ENCODE measurements around the gene GUCA2A. TPM values are rescaled to one million over a fixed set of nuclear protein-coding genes. Genes with fewer than 3 reads are reported as not detected.
A peak's percentile ranks its signal among the peaks of the same experiment; 100 is the strongest.

GUCA2A gene
- total RNA-seq, 2 donors from 2014 or later = not detected

GRCh38 chr1:42173155-42173933 lies 8.8 kb upstream of the GUCA2A start:
- H3K27ac Mint-ChIP-seq = no peak overlapping the region
- H3K9me3 Mint-ChIP-seq = no peaks in the 10 kb centered on the region
- DNase-seq = peak; percentile 55 to 72
- no peak overlapping the region for H3K4me3 Mint-ChIP-seq
- peak; percentile 43 to 60 for ATAC-seq (replicated peaks in 1 of 2)
- H3K36me3 Mint-ChIP-seq (ENCODE audit: insufficient read depth in 2 of 2) = peaks cover 0 to 1% of the 10 kb centered on the region in 2 donors
- no peaks in the 10 kb centered on the region for H3K4me1 Mint-ChIP-seq (ENCODE audit: low read depth)
- no peaks in the 10 kb centered on the region for H3K27me3 Mint-ChIP-seq (ENCODE audit: low read depth)

DNA sequence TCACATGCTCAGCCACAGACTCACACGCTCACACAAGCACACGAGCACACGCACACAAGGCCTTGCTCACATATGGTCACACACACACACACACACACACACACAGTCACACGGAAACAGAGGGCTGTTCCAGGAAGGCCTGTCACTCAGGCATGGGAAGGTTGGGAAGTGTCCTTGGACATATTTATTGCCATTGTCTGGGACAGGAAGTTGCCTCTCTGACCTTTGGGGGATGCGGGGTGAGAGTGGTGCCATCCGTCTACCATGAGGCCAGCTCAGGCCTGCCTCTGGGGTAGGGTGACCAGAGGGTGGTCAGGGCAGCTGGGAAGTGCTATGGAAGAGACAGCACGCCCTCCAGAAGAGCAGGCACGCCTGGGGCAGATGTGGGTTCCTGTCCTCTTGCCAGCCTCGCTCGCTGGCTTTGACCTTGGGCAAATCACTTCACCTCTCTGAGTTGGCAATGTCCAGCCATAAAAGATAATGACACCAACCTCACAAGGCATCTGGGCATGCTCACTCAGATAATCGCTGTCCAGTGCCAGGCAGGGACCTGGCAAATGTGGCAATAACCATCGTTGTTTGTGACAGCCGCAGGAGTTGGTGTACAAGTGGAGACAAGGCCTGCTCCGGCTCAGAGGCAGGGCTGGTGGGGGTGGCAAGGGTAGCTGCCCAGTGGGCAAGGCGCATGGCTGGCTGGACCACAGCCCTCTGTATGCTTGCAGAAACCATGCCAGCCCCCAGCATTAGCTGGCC lies 8.0 kb upstream of the GUCA2A start:
- DNase-seq (no peak), ATAC-seq (replicated peaks in 1 of 2) (peak in 1 of 2 donors; percentile 5)
- Mint-ChIP-seq H3K27me3 (ENCODE audit: low read depth) (no peaks in the 10 kb centered on the region), H3K4me3 (no peak overlapping the region), H3K9me3 (no peaks in the 10 kb centered on the region), H3K36me3 (ENCODE audit: insufficient read depth in 2 of 2) (peaks cover 0 to 1% of the 10 kb centered on the region in 2 donors), H3K27ac (no peak overlapping the region), H3K4me1 (ENCODE audit: low read depth) (no peaks in the 10 kb centered on the region)

GRCh38 chr1:42171679-42172266 lies 7.2 kb upstream of the GUCA2A start:
- Mint-ChIP-seq H3K4me1 (ENCODE audit: low read depth) (no peaks in the 10 kb centered on the region), H3K36me3 (ENCODE audit: insufficient read depth in 2 of 2) (peaks cover 0 to under 1% of the 10 kb centered on the region in 2 donors), H3K27me3 (ENCODE audit: low read depth) (no peaks in the 10 kb centered on the region), H3K27ac (no peak overlapping the region), H3K4me3 (no peak overlapping the region), H3K9me3 (no peaks in the 10 kb centered on the region)
- ATAC-seq (replicated peaks in 1 of 2) (no peak), DNase-seq (no peak)

DNA sequence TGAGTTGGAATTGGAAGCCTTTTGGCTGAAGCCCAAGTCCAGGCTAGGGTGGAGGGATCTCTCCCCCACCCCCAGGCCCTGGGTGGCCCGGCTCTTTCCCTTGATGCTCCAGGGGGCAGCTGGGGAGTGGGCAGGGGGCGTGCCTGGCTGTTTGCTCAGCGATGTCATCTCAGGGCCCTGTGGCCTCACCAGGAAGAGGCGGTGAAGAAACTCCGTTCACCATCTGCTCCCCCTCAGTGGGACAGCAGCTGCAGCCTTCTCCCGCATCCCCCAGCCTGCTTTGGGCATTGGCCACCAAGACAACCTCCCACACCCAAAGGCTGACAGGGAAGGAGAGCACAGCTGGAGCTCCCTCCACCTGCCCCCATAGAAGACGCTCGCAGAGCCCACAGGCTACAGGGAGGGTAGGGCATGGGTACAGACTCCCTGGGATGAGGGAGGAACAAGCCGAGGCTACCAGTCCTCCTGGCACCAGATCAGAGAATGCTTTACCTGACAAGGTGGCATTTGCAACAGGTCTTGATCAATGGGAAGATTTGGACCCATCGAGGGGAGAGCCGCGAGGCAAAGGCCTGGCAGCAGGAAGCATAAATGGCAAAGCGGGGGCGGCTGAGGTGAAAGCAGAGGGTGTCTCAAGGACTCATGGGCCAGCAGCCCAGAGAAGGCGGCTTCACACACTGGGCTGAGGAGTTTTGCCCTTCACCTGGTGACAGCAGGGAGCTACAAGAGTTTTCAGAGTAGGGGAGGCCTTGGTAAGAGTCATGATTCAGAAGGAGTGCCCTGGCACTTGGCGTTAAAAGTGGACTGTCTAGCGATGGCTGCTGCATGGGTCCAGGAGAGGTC lies 6.5 kb upstream of the GUCA2A start:
- ATAC-seq (replicated peaks in 1 of 2) = no peak
- Mint-ChIP-seq H3K9me3 (no peaks in the 10 kb centered on the region), H3K27ac (no peak overlapping the region), H3K36me3 (ENCODE audit: insufficient read depth in 2 of 2) (no peaks in the 10 kb centered on the region), H3K4me3 (no peak overlapping the region), H3K4me1 (ENCODE audit: low read depth) (no peaks in the 10 kb centered on the region), H3K27me3 (ENCODE audit: low read depth) (no peaks in the 10 kb centered on the region)
- no peak for DNase-seq

- Mint-ChIP-seq H3K4me3 (no peak overlapping the region), H3K27ac (no peak overlapping the region), H3K27me3 (ENCODE audit: low read depth) (no peaks in the 10 kb centered on the region), H3K4me1 (ENCODE audit: low read depth) (no peaks in the 10 kb centered on the region), H3K36me3 (ENCODE audit: insufficient read depth in 2 of 2) (no peaks in the 10 kb centered on the region), H3K9me3 (no peaks in the 10 kb centered on the region)
- no peak for DNase-seq
- ATAC-seq (replicated peaks in 1 of 2) = no peak
Observed at GRCh38 chr1:42168763-42169162, 4.2 kb upstream of the GUCA2A start.

DNA sequence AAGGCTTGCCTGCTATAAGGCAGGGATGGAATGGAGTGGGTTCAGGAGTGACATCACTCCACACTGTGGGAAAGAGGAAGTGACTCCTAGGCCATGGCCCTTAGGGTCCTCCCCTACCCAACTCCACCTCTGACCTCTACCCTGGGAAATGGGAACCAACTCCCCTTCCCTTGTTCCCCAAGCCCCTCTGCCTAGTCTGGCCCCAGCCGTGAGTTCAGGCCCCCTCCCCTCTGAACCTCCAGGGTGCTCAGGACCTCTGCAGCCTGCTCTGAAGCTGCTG lies 3.8 kb upstream of the GUCA2A start:
- Mint-ChIP-seq H3K4me1 (ENCODE audit: low read depth) (no peaks in the 10 kb centered on the region), H3K9me3 (no peaks in the 10 kb centered on the region), H3K27me3 (ENCODE audit: low read depth) (no peaks in the 10 kb centered on the region), H3K4me3 (no peak overlapping the region), H3K27ac (no peak overlapping the region), H3K36me3 (ENCODE audit: insufficient read depth in 2 of 2) (no peaks in the 10 kb centered on the region)
- ATAC-seq (replicated peaks in 1 of 2) (no peak), DNase-seq (no peak)

DNA sequence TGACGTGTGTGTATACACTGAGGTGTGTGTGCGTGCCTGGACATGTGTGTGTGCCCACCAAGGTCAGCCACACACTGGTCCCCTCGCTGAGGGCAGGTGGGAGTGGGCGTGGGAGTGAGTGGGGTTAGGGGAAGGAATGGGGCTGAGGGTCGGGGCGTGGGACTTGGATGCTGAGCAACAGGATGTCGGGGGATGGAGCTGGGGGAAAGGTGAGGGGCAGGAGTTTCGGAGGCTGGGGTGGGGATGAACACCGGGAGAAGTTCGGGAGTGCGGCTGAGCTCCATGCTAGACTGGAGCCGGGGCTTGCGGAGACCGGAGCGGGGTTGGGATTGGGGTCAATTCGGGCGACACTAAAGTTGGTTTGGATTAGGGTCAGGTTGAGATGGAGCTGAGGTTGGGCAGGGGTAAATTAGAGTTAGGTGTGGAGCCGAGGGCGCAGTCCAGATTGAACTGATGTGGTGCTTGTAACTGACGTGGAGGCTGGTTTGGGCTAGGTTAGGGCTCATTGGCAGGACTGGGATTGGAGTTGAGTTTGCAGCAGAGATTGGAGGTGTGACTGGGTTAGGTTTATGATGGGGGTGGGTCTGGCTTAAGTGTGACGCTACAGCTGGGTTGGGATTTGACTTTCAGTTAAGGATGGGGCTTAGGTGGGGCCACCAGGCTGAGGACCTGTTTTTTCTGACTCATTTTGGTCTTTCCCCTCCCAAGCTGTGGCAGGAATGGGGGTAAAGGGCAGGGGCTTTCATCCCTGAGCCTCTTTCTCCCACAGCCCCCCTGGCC lies 3.3 kb upstream of the GUCA2A start:
- Mint-ChIP-seq H3K27me3 (ENCODE audit: low read depth) (no peaks in the 10 kb centered on the region), H3K4me1 (ENCODE audit: low read depth) (no peaks in the 10 kb centered on the region), H3K4me3 (no peak overlapping the region), H3K27ac (no peak overlapping the region), H3K9me3 (no peaks in the 10 kb centered on the region), H3K36me3 (ENCODE audit: insufficient read depth in 2 of 2) (no peaks in the 10 kb centered on the region)
- DNase-seq (no peak), ATAC-seq (replicated peaks in 1 of 2) (no peak)

DNA sequence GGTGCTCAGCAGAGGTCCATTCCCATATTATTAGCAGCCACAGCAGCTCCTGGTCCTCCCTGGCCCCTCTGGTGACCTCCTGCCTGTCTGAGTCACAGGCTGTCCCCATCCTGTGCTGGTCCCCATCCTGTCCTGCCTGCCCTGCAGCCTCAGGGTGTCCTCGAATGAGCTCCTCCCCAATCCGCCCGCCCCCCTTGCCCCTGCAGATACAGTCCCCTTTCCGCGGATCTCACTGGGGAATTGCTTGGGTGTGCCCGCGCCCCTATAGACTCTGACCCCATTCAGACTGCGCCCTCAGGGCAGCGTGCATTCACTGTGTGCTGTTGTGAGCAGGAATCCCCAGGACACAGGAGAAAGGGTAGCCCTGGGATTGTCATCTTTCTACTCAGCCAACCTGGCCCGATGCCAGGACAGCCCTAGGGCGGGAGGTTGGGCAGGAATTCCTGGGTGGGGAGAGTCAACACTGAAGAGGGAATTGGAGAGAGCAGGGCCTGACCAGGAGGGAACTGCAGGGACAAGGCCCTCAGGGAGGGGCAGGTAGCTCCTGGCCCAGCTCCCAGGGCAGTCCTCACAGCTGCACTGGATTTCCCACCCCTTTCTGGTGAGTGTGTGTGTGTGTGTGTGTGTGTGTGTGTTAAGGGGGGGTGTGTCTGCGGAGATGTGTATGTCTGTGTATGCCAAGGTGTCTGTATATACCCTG lies 1.1 kb upstream of the GUCA2A start:
- Mint-ChIP-seq H3K9me3 (peaks cover 3 to 5% of the 10 kb centered on the region in 2 donors), H3K27ac (no peak overlapping the region), H3K27me3 (ENCODE audit: low read depth) (peaks cover 8% of the 10 kb centered on the region), H3K4me1 (ENCODE audit: low read depth) (no peaks in the 10 kb centered on the region), H3K4me3 (no peak overlapping the region), H3K36me3 (ENCODE audit: insufficient read depth in 2 of 2) (peaks cover 6 to 9% of the 10 kb centered on the region in 2 donors)
- DNase-seq (no peak), ATAC-seq (replicated peaks in 1 of 2) (no peak)

- Mint-ChIP-seq H3K27ac (no peak overlapping the region), H3K27me3 (ENCODE audit: low read depth) (peaks cover 14% of the 10 kb centered on the region), H3K36me3 (ENCODE audit: insufficient read depth in 2 of 2) (peaks cover 8 to 10% of the 10 kb centered on the region in 2 donors), H3K9me3 (peaks cover 7% of the 10 kb centered on the region in 2 donors), H3K4me1 (ENCODE audit: low read depth) (no peaks in the 10 kb centered on the region), H3K4me3 (no peak overlapping the region)
- DNase-seq (no peak), ATAC-seq (replicated peaks in 1 of 2) (no peak)
Observed at GRCh38 chr1:42163536-42164503, 725 bp downstream of the GUCA2A start.

DNA sequence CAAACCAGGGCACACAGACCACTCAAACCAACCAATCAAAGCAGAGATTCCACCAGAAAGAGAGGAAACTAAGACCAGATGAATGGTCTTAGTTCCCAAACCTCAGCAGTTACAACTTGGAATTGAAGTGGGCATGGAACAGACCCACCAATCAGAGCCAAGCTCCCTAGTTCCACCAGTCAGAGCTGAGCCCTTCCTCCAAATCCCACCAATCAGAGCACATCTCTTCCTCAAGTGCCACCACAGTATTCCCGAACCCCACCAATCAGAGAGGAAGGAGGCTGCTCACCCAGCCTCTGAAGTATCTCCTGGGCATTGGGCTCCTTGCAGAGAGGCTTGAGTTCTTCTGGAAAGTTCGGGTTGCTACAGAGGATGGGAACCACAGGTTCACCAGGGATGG lies 1.4 kb downstream of the GUCA2A start:
- ATAC-seq (replicated peaks in 1 of 2) (no peak), DNase-seq (no peak)
- Mint-ChIP-seq H3K9me3 (peaks cover 7% of the 10 kb centered on the region in 2 donors), H3K36me3 (ENCODE audit: insufficient read depth in 2 of 2) (peaks cover 8 to 10% of the 10 kb centered on the region in 2 donors), H3K4me1 (ENCODE audit: low read depth) (peaks cover under 1% of the 10 kb centered on the region), H3K27me3 (ENCODE audit: low read depth) (peaks cover 14% of the 10 kb centered on the region), H3K27ac (no peak overlapping the region), H3K4me3 (no peak overlapping the region)

DNA sequence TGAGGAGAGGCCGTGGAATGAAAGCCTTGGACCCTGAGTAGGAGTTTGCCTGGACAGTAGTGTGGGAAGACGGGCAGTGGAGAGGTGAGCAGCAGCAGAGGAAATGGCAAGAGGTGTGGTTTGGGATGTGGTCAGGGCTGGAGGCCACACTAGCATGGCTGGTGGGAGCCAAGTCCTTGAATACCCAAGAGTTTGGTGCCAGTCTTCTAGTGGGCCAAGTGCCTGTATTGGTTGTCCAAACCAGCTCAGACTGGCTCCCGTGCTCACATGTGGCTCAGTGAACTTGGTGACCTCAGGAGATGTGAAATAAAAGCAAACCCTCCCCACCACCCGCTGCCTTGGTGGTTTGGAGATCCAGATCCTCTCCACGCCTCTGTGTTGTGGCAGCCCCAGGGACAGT lies 2.4 kb downstream of the GUCA2A start:
- no peak overlapping the region for H3K4me3 Mint-ChIP-seq
- H3K27ac Mint-ChIP-seq = no peak overlapping the region
- H3K4me1 Mint-ChIP-seq (ENCODE audit: low read depth) = peaks cover 9% of the 10 kb centered on the region
- DNase-seq (no peak), ATAC-seq (replicated peaks in 1 of 2) (no peak)
- peaks cover 7% of the 10 kb centered on the region in 2 donors for H3K9me3 Mint-ChIP-seq
- H3K27me3 Mint-ChIP-seq (ENCODE audit: low read depth) = peaks cover 14% of the 10 kb centered on the region
- H3K36me3 Mint-ChIP-seq (ENCODE audit: insufficient read depth in 2 of 2) = peaks cover 8 to 10% of the 10 kb centered on the region in 2 donors

Data from activated T-cell treated with anti-CD3 and anti-CD28 coated beads, Interleukin-2, amount 50 U/mL, for 72 hours (primary cell).